Right atrium auricular region (tissue), 2 donors: ENCODE measurements around the gene DPP4. TPM values are rescaled to one million over a fixed set of nuclear protein-coding genes. Genes with fewer than 3 reads are reported as not detected.

Experiments used
- DNase-seq: peaks from one replicate; pipeline ENCODE4 v3.0.0-alpha.2; 2019; ENCODE audit warnings: low spot score
- H3K27ac ChIP-seq, 2 donors: fragments of 200-600 bp; sonication (generic); 1 replicate in 1 of 2; 2 replicates in 1 of 2; pipeline ENCODE4 v1.5.1; 2016 to 2019
- H3K27me3 ChIP-seq, 2 donors: fragments of 200-600 bp; sonication (generic); one replicate each; pipeline versions ENCODE4 v1.5.1 to v1.6.0; 2017 to 2019
- H3K36me3 ChIP-seq: fragments of 200-600 bp; sonication (generic); one replicate; pipeline ENCODE4 v1.5.1; 2016
- H3K4me1 ChIP-seq, 2 donors: fragments of 200-600 bp; sonication (generic); one replicate each; pipeline versions ENCODE4 v1.5.1 to v1.6.0; 2017 to 2019
- H3K4me3 ChIP-seq, 2 donors: fragments of 200-600 bp; sonication (generic); 1 replicate in 1 of 2; 2 replicates in 1 of 2; pipeline ENCODE4 v1.5.1; 2017 to 2019; ENCODE audit warnings: mild to moderate bottlenecking in 1 of 2, moderate library complexity in 1 of 2
- H3K9me3 ChIP-seq, 2 donors: fragments of 200-600 bp; sonication (generic); one replicate each; pipeline ENCODE4 v1.5.1; 2019
- total RNA-seq, 2 donors: library from RNA; depleted of rRNA; stranded (reverse); fragments of >200 nt; gene quantifications; one replicate each; pipeline ENCODE4 v1.1.0, GENCODE V29; 2016
- TF ChIP-seq, protein P1 (sequence below), 2 donors: fragments of 200-600 bp; sonication (generic); IDR thresholded peaks; one replicate each; pipeline ENCODE4 v1.5.1; 2019; ENCODE audit warnings: antibody characterized with exemption in 2 of 2

DPP4 gene
- total RNA-seq, 2 donors from 2014 or later, result 4.5 to 6.8 TPM

DNA sequence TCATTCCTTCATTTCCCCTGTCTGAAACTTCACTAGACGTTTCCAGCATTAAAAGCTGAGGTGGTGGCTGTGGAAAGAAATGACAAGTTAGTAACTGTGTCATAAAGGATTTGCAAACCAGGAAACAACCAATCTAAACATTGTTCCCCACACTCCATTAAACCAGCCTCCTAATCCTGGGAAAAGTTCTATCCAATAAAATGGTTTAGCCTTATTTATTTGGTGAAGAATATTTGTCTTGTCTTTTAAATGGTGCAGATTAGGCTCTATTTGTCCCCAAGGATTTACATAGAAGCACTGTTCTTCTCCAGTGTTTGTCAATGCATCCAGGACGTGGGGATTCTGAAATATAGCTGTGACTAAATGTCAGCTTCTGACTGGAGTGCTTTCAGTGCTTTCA is 10.5 kb upstream of the DPP4 start:
- no peak overlapping the region for H3K4me3 ChIP-seq
- no peak overlapping the region for H3K27ac ChIP-seq
- no peak for DNase-seq
- TF ChIP-seq, protein P1, sequence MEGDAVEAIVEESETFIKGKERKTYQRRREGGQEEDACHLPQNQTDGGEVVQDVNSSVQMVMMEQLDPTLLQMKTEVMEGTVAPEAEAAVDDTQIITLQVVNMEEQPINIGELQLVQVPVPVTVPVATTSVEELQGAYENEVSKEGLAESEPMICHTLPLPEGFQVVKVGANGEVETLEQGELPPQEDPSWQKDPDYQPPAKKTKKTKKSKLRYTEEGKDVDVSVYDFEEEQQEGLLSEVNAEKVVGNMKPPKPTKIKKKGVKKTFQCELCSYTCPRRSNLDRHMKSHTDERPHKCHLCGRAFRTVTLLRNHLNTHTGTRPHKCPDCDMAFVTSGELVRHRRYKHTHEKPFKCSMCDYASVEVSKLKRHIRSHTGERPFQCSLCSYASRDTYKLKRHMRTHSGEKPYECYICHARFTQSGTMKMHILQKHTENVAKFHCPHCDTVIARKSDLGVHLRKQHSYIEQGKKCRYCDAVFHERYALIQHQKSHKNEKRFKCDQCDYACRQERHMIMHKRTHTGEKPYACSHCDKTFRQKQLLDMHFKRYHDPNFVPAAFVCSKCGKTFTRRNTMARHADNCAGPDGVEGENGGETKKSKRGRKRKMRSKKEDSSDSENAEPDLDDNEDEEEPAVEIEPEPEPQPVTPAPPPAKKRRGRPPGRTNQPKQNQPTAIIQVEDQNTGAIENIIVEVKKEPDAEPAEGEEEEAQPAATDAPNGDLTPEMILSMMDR (IDR thresholded peaks at IDR 0.05), result no peak
- peaks cover 1 to 7% of the 10 kb centered on the region in 2 donors for H3K9me3 ChIP-seq
- no peaks in the 10 kb centered on the region for H3K4me1 ChIP-seq
- no peaks in the 10 kb centered on the region for H3K36me3 ChIP-seq
- H3K27me3 ChIP-seq, result no peaks in the 10 kb centered on the region

DNA sequence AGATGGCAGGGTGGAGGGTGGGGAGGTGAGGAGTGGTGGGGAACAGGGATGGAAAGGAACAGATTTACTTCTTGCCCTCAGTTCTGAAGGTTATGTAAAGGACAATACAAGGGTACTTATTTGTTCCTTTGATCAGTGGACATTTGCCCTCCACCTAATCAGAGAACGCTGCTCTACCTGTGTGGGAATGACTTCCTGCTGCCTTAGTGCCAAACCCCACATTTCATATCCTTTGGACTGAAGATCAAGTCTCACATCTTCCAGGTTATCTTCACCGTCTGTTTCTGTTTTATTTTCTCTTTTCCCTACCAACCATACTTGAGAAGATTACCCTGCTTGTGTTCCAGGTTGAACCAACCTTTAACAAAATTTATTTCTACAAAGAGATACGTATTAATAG is 8.7 kb upstream of the DPP4 start:
- TF ChIP-seq, protein P1 (IDR thresholded peaks at IDR 0.05), result no peak
- Histone ChIP-seq H3K4me1 (no peaks in the 10 kb centered on the region), H3K27me3 (no peaks in the 10 kb centered on the region), H3K4me3 (no peak overlapping the region), H3K27ac (no peak overlapping the region), H3K36me3 (no peaks in the 10 kb centered on the region), H3K9me3 (peaks cover 13% of the 10 kb centered on the region in 2 donors)
- DNase-seq, result no peak

DNA sequence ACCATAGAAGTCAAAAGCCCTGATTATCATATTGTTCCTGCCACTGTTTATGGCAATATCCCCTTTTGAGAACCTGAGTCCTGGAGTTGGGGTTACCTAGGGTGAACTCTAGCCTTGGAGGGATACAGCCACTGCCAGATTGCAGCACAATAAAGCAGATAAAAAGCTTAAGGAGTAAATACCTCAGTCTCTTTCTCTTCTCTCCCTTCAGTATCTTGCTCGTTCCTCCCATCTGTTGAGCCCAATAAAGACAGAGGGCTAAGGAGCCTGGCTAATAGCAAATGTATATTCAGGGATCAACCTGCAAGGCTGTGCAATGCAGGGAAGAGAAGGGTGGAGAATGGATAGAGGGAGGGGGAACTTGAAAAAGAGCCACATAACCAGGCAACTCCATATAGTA is 8.0 kb upstream of the DPP4 start:
- Histone ChIP-seq H3K36me3 (no peaks in the 10 kb centered on the region), H3K4me1 (no peaks in the 10 kb centered on the region), H3K4me3 (no peak overlapping the region), H3K27me3 (no peaks in the 10 kb centered on the region), H3K27ac (no peak overlapping the region), H3K9me3 (peaks cover 13% of the 10 kb centered on the region in 2 donors)
- TF ChIP-seq, protein P1 (IDR thresholded peaks at IDR 0.05), result no peak
- DNase-seq, result no peak

DNA sequence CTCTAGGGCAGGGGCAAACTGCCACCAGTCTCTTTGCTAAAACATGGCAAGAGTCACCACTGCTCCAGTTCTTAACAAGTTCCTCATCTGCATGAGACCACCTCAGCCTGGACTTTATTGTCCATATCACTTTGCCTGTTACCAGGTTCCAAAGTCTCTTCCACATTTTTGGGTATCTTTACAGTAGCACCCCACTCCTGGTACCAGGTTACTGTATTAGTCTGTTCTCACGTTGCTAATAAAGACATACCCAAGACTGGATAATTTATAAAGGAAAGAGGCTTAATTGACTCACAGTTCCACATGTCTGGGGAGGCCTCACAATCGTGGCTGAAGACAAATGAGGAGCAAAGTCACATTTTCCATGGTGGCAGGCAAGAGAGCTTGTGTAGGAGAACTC is 5.5 kb upstream of the DPP4 start:
- H3K27me3 ChIP-seq, result no peaks in the 10 kb centered on the region
- no peak overlapping the region for H3K27ac ChIP-seq
- H3K36me3 ChIP-seq, result no peaks in the 10 kb centered on the region
- H3K4me1 ChIP-seq, result no peaks in the 10 kb centered on the region
- H3K9me3 ChIP-seq, result peaks cover 13% of the 10 kb centered on the region in 2 donors
- H3K4me3 ChIP-seq, result no peak overlapping the region
- no peak for DNase-seq
- TF ChIP-seq, protein P1 (IDR thresholded peaks at IDR 0.05), result no peak

DNA sequence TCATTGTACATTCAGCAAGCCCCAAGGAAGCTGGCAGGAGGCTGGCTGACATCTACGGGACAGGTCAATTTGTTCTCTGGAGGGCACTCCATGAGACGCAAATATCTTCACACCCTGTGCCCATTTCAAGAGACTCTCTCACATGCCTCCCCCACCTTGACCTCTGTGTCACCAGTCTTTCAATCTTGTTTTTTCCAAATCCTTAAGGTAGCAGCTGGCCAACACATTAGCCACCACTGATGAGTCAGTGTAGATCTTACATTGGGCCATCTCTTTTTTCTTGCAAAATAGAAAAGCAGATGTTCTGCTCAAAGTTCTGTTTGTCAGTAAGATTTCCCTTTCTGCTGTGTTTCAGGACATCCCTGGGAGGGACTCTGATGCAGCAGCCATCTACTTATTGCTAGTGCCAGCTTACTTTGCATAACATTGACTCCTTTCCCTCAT is 1.7 kb upstream of the DPP4 start:
- H3K4me3 ChIP-seq, result no peak overlapping the region
- peaks cover 13% of the 10 kb centered on the region in 2 donors for H3K9me3 ChIP-seq
- peaks cover 0 to 8% of the 10 kb centered on the region in 2 donors for H3K4me1 ChIP-seq
- H3K27me3 ChIP-seq, result peaks cover 0 to 6% of the 10 kb centered on the region in 2 donors
- no peak for DNase-seq
- H3K27ac ChIP-seq, result no peak overlapping the region
- TF ChIP-seq, protein P1 (IDR thresholded peaks at IDR 0.05), result no peak
- H3K36me3 ChIP-seq, result no peaks in the 10 kb centered on the region
